Mammary epithelial cell (primary cell): ENCODE data around the gene CDH4.

Experiments
- EZH2 ChIP-seq: IDR thresholded peaks from 2 replicates; pipeline ENCODE4 v1.6.1; 2012; ENCODE audit warnings: low read length, inconsistent platforms, borderline replicate concordance
- TF ChIP-seq, protein P1 (sequence below), 2 donors: IDR thresholded peaks in 1 of 2; conservative IDR thresholded peaks in 1 of 2; 2 replicates each; pipeline ENCODE4 v1.5.1; 2011 to 2012; ENCODE audit warnings: inconsistent platforms in 2 of 2, low read length in 2 of 2, mild to moderate bottlenecking in 2 of 2, control low read depth in 1 of 2, low read depth in 1 of 2; ENCODE audit not compliant: insufficient read depth in 1 of 2; ENCODE audit errors: extremely low read depth in 1 of 2

- TF ChIP-seq, protein P1, sequence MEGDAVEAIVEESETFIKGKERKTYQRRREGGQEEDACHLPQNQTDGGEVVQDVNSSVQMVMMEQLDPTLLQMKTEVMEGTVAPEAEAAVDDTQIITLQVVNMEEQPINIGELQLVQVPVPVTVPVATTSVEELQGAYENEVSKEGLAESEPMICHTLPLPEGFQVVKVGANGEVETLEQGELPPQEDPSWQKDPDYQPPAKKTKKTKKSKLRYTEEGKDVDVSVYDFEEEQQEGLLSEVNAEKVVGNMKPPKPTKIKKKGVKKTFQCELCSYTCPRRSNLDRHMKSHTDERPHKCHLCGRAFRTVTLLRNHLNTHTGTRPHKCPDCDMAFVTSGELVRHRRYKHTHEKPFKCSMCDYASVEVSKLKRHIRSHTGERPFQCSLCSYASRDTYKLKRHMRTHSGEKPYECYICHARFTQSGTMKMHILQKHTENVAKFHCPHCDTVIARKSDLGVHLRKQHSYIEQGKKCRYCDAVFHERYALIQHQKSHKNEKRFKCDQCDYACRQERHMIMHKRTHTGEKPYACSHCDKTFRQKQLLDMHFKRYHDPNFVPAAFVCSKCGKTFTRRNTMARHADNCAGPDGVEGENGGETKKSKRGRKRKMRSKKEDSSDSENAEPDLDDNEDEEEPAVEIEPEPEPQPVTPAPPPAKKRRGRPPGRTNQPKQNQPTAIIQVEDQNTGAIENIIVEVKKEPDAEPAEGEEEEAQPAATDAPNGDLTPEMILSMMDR (conservative IDR thresholded peaks at IDR 0.05 in 1 of 2, IDR thresholded peaks at IDR 0.05 in 1 of 2; ENCODE audit: extremely low read depth in 1 of 2, insufficient read depth in 1 of 2, low read depth in 1 of 2, low read length in 2 of 2), result no peak
- TF ChIP-seq EZH2, result no peak
Observed at GRCh38 chr20:61516346-61517208, 264.5 kb downstream of the CDH4 start.
